WTC11 (cell line): ENCODE measurements around the gene GALK2.

Source experiments
- AR ChIP-seq: fragments of 250-450 bp; sonication (Bioruptor Pico); IDR thresholded peaks from 2 replicates; pipeline ENCODE4 v1.9.0; 2021; ENCODE audit warnings: mild to moderate bottlenecking
- CBFB ChIP-seq: sonication (generic); formaldehyde crosslinking; IDR thresholded peaks from 2 replicates; pipeline ENCODE4 v1.8.1; 2022; ENCODE audit warnings: mild to moderate bottlenecking, low read depth, missing genetic modification reagents
- CTCF ChIP-seq: fragments of 200-600 bp; IDR thresholded peaks from 2 replicates; pipeline ENCODE4 v1.8.0; 2022; ENCODE audit warnings: antibody characterized with exemption
- MAX ChIP-seq: sonication (generic); formaldehyde crosslinking; IDR thresholded peaks from 2 replicates; pipeline ENCODE4 v1.8.0; 2022; ENCODE audit warnings: mild to moderate bottlenecking, missing genetic modification reagents
- NFYB ChIP-seq: sonication (generic); formaldehyde crosslinking; conservative IDR thresholded peaks from 2 replicates; pipeline ENCODE4 v1.8.0; 2022; ENCODE audit warnings: low read depth, missing genetic modification reagents
- TEAD1 ChIP-seq: sonication (generic); formaldehyde crosslinking; IDR thresholded peaks from 2 replicates; pipeline ENCODE4 v1.8.0; 2022; ENCODE audit warnings: mild to moderate bottlenecking, missing genetic modification reagents
- ZBTB21 ChIP-seq: sonication (generic); formaldehyde crosslinking; IDR thresholded peaks from 2 replicates; pipeline ENCODE4 v1.8.1; 2023; ENCODE audit warnings: mild to moderate bottlenecking, missing genetic modification reagents, borderline replicate concordance
- ZNF138 ChIP-seq: sonication (generic); formaldehyde crosslinking; conservative IDR thresholded peaks from 2 replicates; pipeline ENCODE4 v1.8.1; 2022; ENCODE audit warnings: mild to moderate bottlenecking, moderate library complexity, missing genetic modification reagents

GRCh38 chr15:49135911-49136310 is 34.1 kb upstream of the GALK2 start:
- no peak for TF ChIP-seq CTCF
- no peak for TF ChIP-seq ZNF138 (CRISPR knock-in tag)
- TF ChIP-seq MAX (CRISPR knock-in tag), result no peak
- no peak for TF ChIP-seq NFYB (CRISPR knock-in tag)
- TF ChIP-seq AR (CRISPR knock-in tag), result no peak
- TF ChIP-seq ZBTB21, result no peak
- no peak for TF ChIP-seq TEAD1 (CRISPR knock-in tag)
- no peak for TF ChIP-seq CBFB (CRISPR knock-in tag)
